Epidermal melanocyte (primary cell): ENCODE data around the gene MIA3.
"Not testable (repeated sequence)": the region's sequence is repeated elsewhere in the genome, so short reads cannot be mapped to it uniquely, and the experiment has no call there.

Experiments
- DNase-seq: peaks from one replicate; pipeline ENCODE4 v3.0.0; 2011; ENCODE audit warnings: low spot score; ENCODE audit not compliant: insufficient read length

The MIA3 gene

GRCh38 chr1:222618001-222618879 lies at the start of gene MIA3:
Gene MIA3 (plus strand): TSS chr1:222618097. CDS start chr1:222618111, 14 bp downstream.
- DNase-seq, result peak; percentile 61

- no peak for DNase-seq
Measured at GRCh38 chr1:222570837-222571236, 47.1 kb upstream of the MIA3 start.

- no peak for DNase-seq
Measured at GRCh38 chr1:222579316-222579715, 38.6 kb upstream of the MIA3 start.

- no peak for DNase-seq
Measured at GRCh38 chr1:222582099-222582774, 35.7 kb upstream of the MIA3 start.

- no peak for DNase-seq
Measured at GRCh38 chr1:222583079-222583478, 34.8 kb upstream of the MIA3 start.

GRCh38 chr1:222586842-222587241 lies 31.1 kb upstream of the MIA3 start:
- DNase-seq, result no peak

- DNase-seq, result no peak
Measured at GRCh38 chr1:222588135-222588534, 29.8 kb upstream of the MIA3 start.

- DNase-seq, result peak; percentile 86
Measured at GRCh38 chr1:222589462-222590302, 28.2 kb upstream of the MIA3 start, which contains the start of gene TAF1A. Gene TAF1A (minus strand): TSS chr1:222589933.

- no peak for DNase-seq
Measured at GRCh38 chr1:222592171-222592570, 25.7 kb upstream of the MIA3 start.

GRCh38 chr1:222594789-222595188 lies 23.1 kb upstream of the MIA3 start:
- no peak for DNase-seq

GRCh38 chr1:222596696-222597095 lies 21.2 kb upstream of the MIA3 start:
- DNase-seq, result no peak

- no peak for DNase-seq
Measured at GRCh38 chr1:222600281-222600680, 17.6 kb upstream of the MIA3 start.

GRCh38 chr1:222601257-222601656 lies 16.6 kb upstream of the MIA3 start:
- DNase-seq, result no peak

GRCh38 chr1:222606757-222607156 lies 11.1 kb upstream of the MIA3 start:
- no peak for DNase-seq

- DNase-seq, result not testable (repeated sequence)
Measured at GRCh38 chr1:222609111-222609510, 8.8 kb upstream of the MIA3 start.

GRCh38 chr1:222610728-222611127 lies 7.2 kb upstream of the MIA3 start:
- no peak for DNase-seq

- no peak for DNase-seq
Measured at GRCh38 chr1:222613627-222614026, 4.3 kb upstream of the MIA3 start.

- peak; percentile 37 for DNase-seq
Measured at GRCh38 chr1:222616525-222616924, 1.4 kb upstream of the MIA3 start.

GRCh38 chr1:222617367-222617951 lies 438 bp upstream of the MIA3 start:
- DNase-seq, result peak; percentile 42

GRCh38 chr1:222618880-222619596 lies 1.1 kb downstream of the MIA3 start:
- no peak for DNase-seq

- DNase-seq, result no peak
Measured at GRCh38 chr1:222620566-222620965, 2.7 kb downstream of the MIA3 start.
